OCI-LY7 (cell line): Measurements from ENCODE around the gene IVNS1ABP. TPM values are rescaled to one million over a fixed set of nuclear protein-coding genes. Genes with fewer than 3 reads are reported as not detected.

Experiments used
- BruUV-seq: library from RNA; stranded (reverse); fragments of 400-500 nt; replicated peaks from 2 replicates; lab custom pipeline; 2021; lab: Mats Ljungman, UMichigan
- CTCF ChIA-PET: fragments of 300-600 bp; sonication (Branson Sonifier 250); formaldehyde crosslinking; loops from one replicate; lab custom pipeline; 2022; ENCODE audit warnings: antibody characterized with exemption; ENCODE audit not compliant: unreplicated experiment; lab: Charles Lee
- POLR2A ChIA-PET: fragments of 300-600 bp; sonication (Branson Sonifier 250); formaldehyde crosslinking; loops from one replicate; lab custom pipeline; 2022; ENCODE audit warnings: antibody characterized with exemption; lab: Charles Lee
- DNase-seq: peaks from one replicate; pipeline ENCODE4 v3.0.0-alpha.2; 2015; ENCODE audit warnings: low spot score
- H2AFZ ChIP-seq: fragments of 200-600 bp; sonication (generic), shearing (Covaris generic); 2 replicates; pipeline ENCODE4 v1.6.1; 2014; ENCODE audit warnings: mild to moderate bottlenecking, antibody characterized with exemption, low read length, moderate library complexity
- H3K27ac ChIP-seq: fragments of 200-600 bp; sonication (generic); 2 replicates; pipeline ENCODE4 v1.5.1; 2014; ENCODE audit warnings: mixed run types, low read depth, mild to moderate bottlenecking, moderate library complexity, low read length, inconsistent platforms; ENCODE audit not compliant: poor library complexity, severe bottlenecking
- H3K36me3 ChIP-seq: fragments of 200-600 bp; sonication (generic); 2 replicates; pipeline ENCODE4 v1.6.1; 2014; ENCODE audit warnings: mild to moderate bottlenecking, antibody characterized with exemption, low read length, moderate library complexity, mixed read lengths; ENCODE audit not compliant: insufficient read depth
- H3K4me1 ChIP-seq: fragments of 200-600 bp; sonication (generic); 2 replicates; pipeline ENCODE4 v1.5.1; 2014; ENCODE audit warnings: mild to moderate bottlenecking, low read length; ENCODE audit not compliant: insufficient read depth, poor library complexity, severe bottlenecking
- H3K4me2 ChIP-seq: fragments of 200-600 bp; sonication (generic); 2 replicates; pipeline ENCODE4 v1.6.1; 2014; ENCODE audit warnings: mild to moderate bottlenecking, low read length
- H3K4me3 ChIP-seq: fragments of 200-600 bp; sonication (generic); 2 replicates; pipeline ENCODE4 v1.5.1; 2014; ENCODE audit warnings: mild to moderate bottlenecking, low read depth, low read length; ENCODE audit not compliant: poor library complexity, severe bottlenecking
- H3K79me2 ChIP-seq: fragments of 200-600 bp; sonication (generic); 2 replicates; pipeline ENCODE4 v1.6.1; 2016; ENCODE audit warnings: low read depth, mild to moderate bottlenecking, low read length, moderate library complexity, mixed read lengths; ENCODE audit not compliant: insufficient read depth
- H3K9me2 ChIP-seq: fragments of 200-600 bp; sonication (generic); 2 replicates; pipeline ENCODE4 v1.6.1; 2016; ENCODE audit warnings: mild to moderate bottlenecking, low read length, mixed read lengths; ENCODE audit not compliant: insufficient read depth
- H3K9me3 ChIP-seq: fragments of 200-600 bp; sonication (generic); 2 replicates; pipeline ENCODE4 v1.6.1; 2014; ENCODE audit warnings: mild to moderate bottlenecking, mixed run types, low read length, mixed read lengths
- H4K20me1 ChIP-seq: fragments of 200-600 bp; sonication (generic); 2 replicates; pipeline ENCODE4 v1.6.1; 2014; ENCODE audit warnings: mild to moderate bottlenecking, antibody characterized with exemption, low read length, moderate library complexity, mixed read lengths; ENCODE audit not compliant: insufficient read depth
- EZH2phosphoT487 ChIP-seq: fragments of 200-600 bp; sonication (generic); IDR thresholded peaks from 2 replicates; pipeline ENCODE4 v1.6.1; 2018; ENCODE audit warnings: low read depth, borderline replicate concordance, mild to moderate bottlenecking, mixed run types, antibody characterized with exemption, low read length, moderate library complexity, mixed read lengths
- intact Hi-C: fragments of 100-400 bp; cut with micrococcal nuclease; formaldehyde crosslinking; loops from one replicate; pipeline ENCODE4 v1.10.0; 2022; ENCODE audit not compliant: unreplicated experiment
- total RNA-seq, 2 experiments: library from RNA; depleted of rRNA in 1 of 2; stranded (reverse); fragments of >200 nt in 1 of 2; shearing (Covaris generic) in 1 of 2; gene quantifications; 2 replicates each; pipeline ENCODE4 v1.2.3, GENCODE V29; 2014 to 2022
- TF ChIP-seq, protein P1 (sequence below): fragments of 200-600 bp; sonication (generic); conservative IDR thresholded peaks from 2 replicates; pipeline ENCODE4 v1.5.1; 2014; ENCODE audit warnings: mild to moderate bottlenecking, antibody characterized with exemption, low read length, moderate library complexity, mixed read lengths

Gene IVNS1ABP
- total RNA-seq, 2 experiments from 2014 or later: 54.0 to 74.0 TPM

DNA sequence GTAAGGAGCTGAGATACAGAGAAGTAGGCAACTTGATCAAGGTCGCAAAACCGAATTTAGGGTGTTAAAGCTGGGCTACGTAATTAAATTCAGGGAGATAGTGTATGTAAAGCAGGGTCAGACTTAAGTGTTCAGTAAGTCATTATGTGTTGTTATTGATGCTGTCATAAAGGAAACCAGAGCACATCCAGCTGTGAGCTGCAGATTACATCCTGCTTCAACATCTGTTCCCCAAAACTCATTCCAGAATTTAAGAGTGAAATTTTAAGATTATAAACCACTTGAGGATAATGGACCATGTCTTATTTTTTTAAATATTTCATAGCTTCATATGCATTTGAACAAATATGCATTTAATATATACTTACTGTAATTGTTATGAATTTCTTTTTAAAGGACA lies 49.7 kb downstream of the IVNS1ABP start:
- H3K36me3 ChIP-seq: no peaks in the 10 kb centered on the region
- H2AFZ ChIP-seq: no peak overlapping the region
- H3K4me2 ChIP-seq: no peak overlapping the region
- H3K79me2 ChIP-seq: no peaks in the 10 kb centered on the region
- no peak overlapping the region for H3K4me3 ChIP-seq
- no TSS peak for BruUV-seq
- intact Hi-C loops: no loop called here
- no peaks in the 10 kb centered on the region for H3K9me3 ChIP-seq
- no peak for DNase-seq
- no peak for TF ChIP-seq EZH2phosphoT487
- H3K9me2 ChIP-seq: no peaks in the 10 kb centered on the region
- H3K4me1 ChIP-seq: no peaks in the 10 kb centered on the region
- no peaks in the 10 kb centered on the region for H4K20me1 ChIP-seq
- CTCF ChIA-PET: no interaction called here
- POLR2A ChIA-PET: interaction anchor here (0.8 kb wide), 1 partner anchor 9 kb away, joined by 3 read pairs; no protein-coding TSS in a partner anchor
- H3K27ac ChIP-seq: no peak overlapping the region

DNA sequence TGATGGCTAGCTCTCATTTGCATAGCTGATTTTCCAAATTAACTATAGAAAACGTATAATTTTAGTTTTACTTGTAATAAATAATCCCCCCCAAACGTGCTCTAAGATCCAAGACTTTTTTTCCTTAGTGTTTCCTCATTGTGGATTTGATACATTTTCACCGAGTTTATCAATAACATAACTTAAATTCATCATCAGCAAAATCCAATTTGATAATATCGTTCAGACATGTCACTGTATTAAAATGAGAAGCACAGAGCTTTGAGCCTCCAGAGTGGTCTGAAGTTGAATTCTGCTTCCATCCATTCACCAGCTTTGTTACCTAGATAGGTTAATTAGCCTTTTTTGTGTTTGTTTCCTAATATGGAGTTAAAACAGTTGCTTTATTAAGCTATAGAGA lies 51.7 kb downstream of the IVNS1ABP start:
- intact Hi-C loops: no loop called here
- no peak overlapping the region for H2AFZ ChIP-seq
- no peak overlapping the region for H3K27ac ChIP-seq
- H3K4me3 ChIP-seq: no peak overlapping the region
- TF ChIP-seq EZH2phosphoT487: no peak
- TF ChIP-seq, protein P1, sequence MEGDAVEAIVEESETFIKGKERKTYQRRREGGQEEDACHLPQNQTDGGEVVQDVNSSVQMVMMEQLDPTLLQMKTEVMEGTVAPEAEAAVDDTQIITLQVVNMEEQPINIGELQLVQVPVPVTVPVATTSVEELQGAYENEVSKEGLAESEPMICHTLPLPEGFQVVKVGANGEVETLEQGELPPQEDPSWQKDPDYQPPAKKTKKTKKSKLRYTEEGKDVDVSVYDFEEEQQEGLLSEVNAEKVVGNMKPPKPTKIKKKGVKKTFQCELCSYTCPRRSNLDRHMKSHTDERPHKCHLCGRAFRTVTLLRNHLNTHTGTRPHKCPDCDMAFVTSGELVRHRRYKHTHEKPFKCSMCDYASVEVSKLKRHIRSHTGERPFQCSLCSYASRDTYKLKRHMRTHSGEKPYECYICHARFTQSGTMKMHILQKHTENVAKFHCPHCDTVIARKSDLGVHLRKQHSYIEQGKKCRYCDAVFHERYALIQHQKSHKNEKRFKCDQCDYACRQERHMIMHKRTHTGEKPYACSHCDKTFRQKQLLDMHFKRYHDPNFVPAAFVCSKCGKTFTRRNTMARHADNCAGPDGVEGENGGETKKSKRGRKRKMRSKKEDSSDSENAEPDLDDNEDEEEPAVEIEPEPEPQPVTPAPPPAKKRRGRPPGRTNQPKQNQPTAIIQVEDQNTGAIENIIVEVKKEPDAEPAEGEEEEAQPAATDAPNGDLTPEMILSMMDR: no peak
- ChIA-PET POLR2A (interaction anchor here (0.5 to 1.4 kb wide), 7 partner anchors 10 to 170 kb away, joined by 3 to 4 read pairs (median 3); no protein-coding TSS in a partner anchor), CTCF (no interaction called here)
- H3K36me3 ChIP-seq: no peaks in the 10 kb centered on the region
- no peaks in the 10 kb centered on the region for H3K79me2 ChIP-seq
- H3K4me2 ChIP-seq: no peak overlapping the region
- H4K20me1 ChIP-seq: no peaks in the 10 kb centered on the region
- H3K4me1 ChIP-seq: no peaks in the 10 kb centered on the region
- H3K9me3 ChIP-seq: no peaks in the 10 kb centered on the region
- DNase-seq: no peak
- H3K9me2 ChIP-seq: no peaks in the 10 kb centered on the region
- BruUV-seq: no TSS peak

DNA sequence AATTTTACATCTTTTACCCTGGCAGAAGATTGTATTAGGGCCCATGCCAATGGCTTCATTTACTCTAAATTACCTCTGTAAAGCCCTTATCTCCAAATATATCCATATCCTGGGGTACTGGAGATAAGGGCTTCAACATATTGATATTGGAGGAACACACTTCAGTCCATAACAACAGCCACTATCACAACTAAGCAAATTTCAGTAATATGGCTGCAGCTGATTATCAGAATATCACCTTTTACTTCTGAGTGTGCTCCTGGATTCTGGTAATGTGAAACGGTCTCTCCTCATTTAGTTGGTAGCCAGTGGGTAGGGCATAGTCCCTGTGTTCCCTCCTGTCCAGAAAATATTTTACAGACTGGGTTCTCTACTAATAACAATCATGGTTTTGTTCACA lies 53.3 kb downstream of the IVNS1ABP start:
- Histone ChIP-seq H3K27ac (no peak overlapping the region), H3K4me2 (no peak overlapping the region), H3K36me3 (no peaks in the 10 kb centered on the region), H3K9me3 (no peaks in the 10 kb centered on the region), H4K20me1 (no peaks in the 10 kb centered on the region), H2AFZ (no peak overlapping the region), H3K9me2 (no peaks in the 10 kb centered on the region), H3K79me2 (no peaks in the 10 kb centered on the region), H3K4me1 (no peaks in the 10 kb centered on the region), H3K4me3 (no peak overlapping the region)
- ChIA-PET CTCF (no interaction called here), POLR2A (no interaction called here)
- no peak for TF ChIP-seq EZH2phosphoT487
- TF ChIP-seq, protein P1: no peak
- DNase-seq: no peak
- intact Hi-C loops: no loop called here
- BruUV-seq: no TSS peak
